C4-2B (cell line): ENCODE results near the gene NAGPA.

Experiments used
- CTCF ChIP-seq: fragments of 450-650 bp; conservative IDR thresholded peaks from 2 replicates; pipeline ENCODE4 v1.5.1; 2017; ENCODE audit warnings: mild to moderate bottlenecking
- ZFX ChIP-seq: fragments of 450-650 bp; IDR thresholded peaks from 2 replicates; pipeline ENCODE4 v1.6.1; 2017

GRCh38 chr16:4987580-4988374 lies 46.0 kb downstream of the NAGPA start:
- TF ChIP-seq CTCF: no peak
- no peak for TF ChIP-seq ZFX
